Stimulated activated CD8-positive, alpha-beta memory T cell treated with anti-CD3 and anti-CD28 coated beads, Interleukin-4, amount 100 ng/mL, for 1 hour (primary cell): Measurements from ENCODE around the gene PDXP.
"Not testable (repeated sequence)": the region's sequence is repeated elsewhere in the genome, so short reads cannot be mapped to it uniquely, and the experiment has no call there.

Experiments used
- DNase-seq, 2 donors: peaks; one replicate each; pipeline ENCODE4 v3.0.0-alpha.2; 2020; ENCODE audit warnings: low read depth in 2 of 2, low spot score in 1 of 2

Gene PDXP

GRCh38 chr22:37696260-37696656 lies 37.7 kb downstream of the PDXP start:
- DNase-seq, result not testable (repeated sequence)

- DNase-seq, result peak; percentile 52 to 55
Observed at GRCh38 chr22:37696657-37697537, 38.4 kb downstream of the PDXP start, which contains the start of gene TRIOBP. Gene TRIOBP (plus strand): TSS chr22:37697048. CDS start chr22:37701366, 4,318 bp downstream.

DNA sequence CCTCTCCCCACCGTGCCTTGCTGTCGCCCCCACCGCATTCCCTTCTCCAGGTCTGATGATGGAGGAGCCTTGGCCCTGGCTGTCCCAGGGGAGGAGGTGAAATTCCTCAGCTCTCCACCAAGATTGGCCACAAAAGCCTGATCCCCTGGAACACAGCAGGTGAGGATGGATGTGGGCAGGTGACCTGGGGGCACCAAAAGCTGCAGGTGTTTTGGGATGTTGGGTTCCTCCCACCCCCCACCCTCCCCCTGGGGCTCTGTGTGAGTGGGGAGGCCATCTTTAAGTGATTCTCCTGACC lies 39.0 kb downstream of the PDXP start:
- DNase-seq, result no peak

- no peak for DNase-seq
Observed at GRCh38 chr22:37701141-37701786, 42.7 kb downstream of the PDXP start.

DNA sequence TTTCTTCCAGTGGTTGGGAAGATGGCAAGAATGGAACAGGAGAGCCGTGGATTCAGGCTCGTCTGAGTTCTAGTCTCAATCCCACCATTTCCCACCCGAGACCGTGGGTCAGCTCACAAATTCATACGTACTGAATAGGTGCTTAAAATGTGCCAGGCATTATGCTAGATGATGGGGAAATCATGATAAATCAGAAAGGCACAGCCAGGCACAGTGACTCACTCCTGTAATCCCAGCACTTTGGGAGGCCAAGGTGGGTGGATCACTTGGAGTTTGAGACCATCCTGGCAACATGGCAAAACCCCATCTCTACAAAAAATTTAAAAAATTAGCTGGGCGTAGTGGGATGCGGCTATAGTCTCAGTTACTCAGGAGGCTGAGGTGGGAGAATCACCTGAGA lies 45.4 kb downstream of the PDXP start:
- DNase-seq, result no peak

GRCh38 chr22:37704645-37705044 lies 46.1 kb downstream of the PDXP start:
- DNase-seq, result no peak

- DNase-seq, result no peak
Observed at GRCh38 chr22:37705205-37705604, 46.7 kb downstream of the PDXP start.

DNA sequence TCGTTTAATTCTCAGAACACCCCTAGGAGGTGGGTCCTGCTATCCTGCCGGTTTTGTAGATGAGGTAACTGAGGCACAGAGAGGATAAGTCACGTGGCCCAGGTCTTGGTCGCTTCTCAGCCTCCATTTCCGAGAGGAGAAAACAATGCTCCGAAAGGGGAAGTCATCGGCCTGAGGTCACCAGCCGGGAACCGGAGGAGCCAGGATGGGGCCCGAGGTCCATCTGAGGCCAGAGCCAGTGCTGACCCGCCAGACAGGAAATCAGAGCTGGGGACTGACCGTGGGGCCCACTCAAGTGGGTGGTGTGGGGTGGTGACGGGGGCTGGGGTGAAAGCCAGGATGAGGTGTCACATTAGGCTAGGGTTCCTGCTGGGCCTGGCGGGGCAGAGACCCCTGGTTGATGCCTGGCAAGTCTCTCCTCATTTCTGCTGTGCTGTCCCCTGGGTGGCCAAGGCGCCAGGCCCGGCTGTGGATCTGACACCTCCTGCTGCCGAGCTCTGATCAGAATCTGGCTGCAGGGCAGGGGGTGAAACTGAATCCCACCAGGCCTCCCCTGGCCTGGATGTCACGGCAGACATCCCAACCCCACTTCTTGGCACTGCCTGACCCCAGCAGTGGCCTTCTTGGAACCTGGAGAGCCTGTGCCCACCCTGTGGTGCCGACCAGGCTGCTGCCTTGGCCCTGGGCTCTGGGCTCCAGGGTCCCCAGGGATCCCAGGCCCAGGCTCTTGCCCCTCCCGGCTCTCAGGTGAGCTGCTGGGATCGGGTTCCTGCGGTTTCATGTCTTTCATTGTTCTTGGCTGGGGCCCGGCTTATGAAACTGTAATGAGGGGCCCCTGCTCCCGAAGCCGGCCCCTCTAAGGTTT lies 50.3 kb downstream of the PDXP start:
- DNase-seq, result no peak

DNA sequence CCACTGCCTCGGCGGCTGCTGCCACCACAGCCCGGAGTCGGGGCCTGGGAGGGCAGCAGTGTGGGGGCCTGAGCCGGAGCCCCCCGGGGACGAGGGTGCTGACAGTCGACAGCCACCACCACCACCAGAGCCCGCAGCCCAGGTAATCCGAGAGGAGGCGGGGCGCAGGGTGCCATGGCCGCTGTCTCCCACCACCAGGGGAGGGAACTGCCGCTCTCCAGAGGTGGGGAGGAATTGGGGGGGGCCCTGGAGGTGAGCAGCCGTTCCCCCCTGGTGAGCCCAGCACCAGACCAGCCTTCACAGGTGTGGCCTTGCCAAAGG lies 50.9 kb downstream of the PDXP start:
- no peak for DNase-seq

- DNase-seq, result no peak
Observed at GRCh38 chr22:37710675-37711074, 52.2 kb downstream of the PDXP start.

GRCh38 chr22:37711490-37711889 lies 53.0 kb downstream of the PDXP start:
- no peak for DNase-seq

DNA sequence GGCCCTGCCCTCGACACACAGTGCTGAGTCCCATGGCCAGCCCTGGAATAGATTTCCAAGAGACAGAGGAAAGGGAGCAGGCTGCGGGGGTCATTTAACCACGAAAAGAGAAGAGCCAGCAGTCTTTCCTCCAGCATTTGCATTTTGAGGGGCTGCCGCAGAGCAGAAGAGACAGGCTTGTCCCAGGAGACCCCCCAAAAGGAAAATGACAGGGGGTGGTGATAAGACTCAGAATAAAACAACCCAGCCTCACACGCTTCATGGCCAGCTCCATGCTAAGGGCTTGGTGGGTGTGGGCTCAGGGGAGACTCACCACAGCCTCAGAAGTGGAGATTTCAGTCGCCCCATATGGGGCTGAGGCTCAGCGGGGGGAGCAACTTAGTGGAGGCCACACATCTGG lies 55.2 kb downstream of the PDXP start:
- no peak for DNase-seq

DNA sequence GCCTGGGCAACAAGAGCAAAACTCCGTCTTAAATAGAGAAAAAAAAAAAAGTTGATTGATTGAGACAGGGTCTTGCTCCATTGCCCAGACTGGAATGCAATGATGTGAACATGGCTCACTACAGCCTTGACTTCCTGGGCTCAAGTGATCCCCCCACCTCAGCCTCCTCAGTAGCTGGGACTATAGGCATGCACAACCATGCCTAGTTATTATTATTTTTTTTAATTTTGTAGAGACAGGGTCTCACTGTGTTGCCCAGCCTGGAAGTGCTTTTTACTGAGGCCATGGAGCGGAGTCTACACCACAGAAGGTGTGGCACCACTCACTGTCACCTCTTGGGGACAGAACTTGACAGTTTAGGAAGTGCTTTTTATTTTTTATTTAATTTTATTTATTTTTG lies 56.1 kb downstream of the PDXP start:
- no peak for DNase-seq

DNA sequence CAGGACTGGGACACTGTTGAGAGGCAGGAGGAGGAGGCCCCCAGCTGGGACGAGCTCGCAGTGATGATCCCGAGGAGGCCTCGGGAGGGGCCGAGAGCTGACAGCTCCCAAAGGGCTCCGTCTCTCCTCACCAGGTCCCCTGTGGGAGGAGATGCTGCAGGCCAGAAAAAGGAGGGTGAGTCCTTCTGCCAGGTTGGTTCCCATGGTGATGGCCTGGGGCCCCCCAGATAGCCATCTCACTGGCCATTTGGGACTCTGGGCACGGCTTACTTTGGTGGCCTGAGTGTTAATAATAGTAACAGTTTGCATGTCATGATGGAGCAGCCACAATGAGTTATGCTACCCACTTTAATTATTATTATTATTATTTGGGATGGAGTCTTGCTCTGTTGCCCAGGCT lies 57.2 kb downstream of the PDXP start:
- DNase-seq, result no peak
